Measurements from ENCODE around the gene ZNF775. TPM values are rescaled to one million over a fixed set of nuclear protein-coding genes. Genes with fewer than 3 reads are reported as not detected.
A peak's percentile ranks its signal among the peaks of the same experiment; 100 is the strongest.

The ZNF775 gene
- total RNA-seq, 4 donors from 2014 or later = 1.4 to 3.8 (median 2.4) TPM

GRCh38 chr7:150338166-150338829 lies 40.8 kb upstream of the ZNF775 start:
- WGBS, 2 donors = 77 to 82% methylated on average over 7 to 11 of the region's 11 CpGs
- no peak for DNase-seq (ENCODE audit: low spot score in 2 of 2)
- no peak overlapping the region for H3K4me3 ChIP-seq (ENCODE audit: low read depth, poor library complexity, severe bottlenecking)
- TF ChIP-seq POLR2A (IDR thresholded peaks at IDR 0.05) (no peak), CTCF (IDR thresholded peaks at IDR 0.05) (no peak)
- intact Hi-C loops (cut with DNase I; ENCODE audit: low total_unique reads) = no loop called here

- no peak for DNase-seq (ENCODE audit: low spot score in 2 of 2)
- intact Hi-C loops (cut with DNase I; ENCODE audit: low total_unique reads) = no loop called here
- WGBS, 2 donors = 75 to 79% methylated on average over 9 of the region's 9 CpGs
- TF ChIP-seq CTCF (IDR thresholded peaks at IDR 0.05) (no peak), POLR2A (IDR thresholded peaks at IDR 0.05) (no peak)
- no peak overlapping the region for H3K4me3 ChIP-seq (ENCODE audit: low read depth, poor library complexity, severe bottlenecking)
Measured at GRCh38 chr7:150339409-150339809, 39.7 kb upstream of the ZNF775 start.

GRCh38 chr7:150340024-150340749 lies 38.9 kb upstream of the ZNF775 start:
- TF ChIP-seq CTCF (IDR thresholded peaks at IDR 0.05) = no peak
- no peak for TF ChIP-seq POLR2A (IDR thresholded peaks at IDR 0.05)
- no peak overlapping the region for H3K4me3 ChIP-seq (ENCODE audit: low read depth, poor library complexity, severe bottlenecking)
- DNase-seq (ENCODE audit: low spot score in 2 of 2) = peak in 1 of 2 donors; percentile 86
- intact Hi-C loops (cut with DNase I; ENCODE audit: low total_unique reads) = no loop called here
- WGBS, 2 donors = 12 to 18% methylated on average over 27 to 39 of the region's 39 CpGs

- H3K4me3 ChIP-seq (ENCODE audit: low read depth, poor library complexity, severe bottlenecking) = peak overlapping the region; percentile 0
- TF ChIP-seq CTCF (IDR thresholded peaks at IDR 0.05) (no peak), POLR2A (IDR thresholded peaks at IDR 0.05) (no peak)
- intact Hi-C loops (cut with DNase I; ENCODE audit: low total_unique reads) = no loop called here
- WGBS, 2 donors = 3 to 7% methylated on average over 29 of the region's 29 CpGs
- DNase-seq (ENCODE audit: low spot score in 2 of 2) = no peak
Measured at GRCh38 chr7:150340875-150341262, 38.3 kb upstream of the ZNF775 start.

- peak in 1 of 2 donors; percentile 90 for DNase-seq (ENCODE audit: low spot score in 2 of 2)
- intact Hi-C loops (cut with DNase I; ENCODE audit: low total_unique reads) = no loop called here
- peak within 1 kb of the TSS; percentile 0 for H3K4me3 ChIP-seq (ENCODE audit: low read depth, poor library complexity, severe bottlenecking)
- 6 to 19% methylated on average over 32 to 49 of the region's 49 CpGs for WGBS, 2 donors
- TF ChIP-seq POLR2A (IDR thresholded peaks at IDR 0.05) = no peak
- no peak for TF ChIP-seq CTCF (IDR thresholded peaks at IDR 0.05)
Measured at GRCh38 chr7:150341263-150342120, 37.6 kb upstream of the ZNF775 start, which contains the start of gene RARRES2. TSS of gene RARRES2 (minus strand) at chr7:150341629. CDS start at chr7:150340609, 1,020 bp downstream.

Data from lower leg skin (tissue), 4 donors.